ENCODE measurements around the gene DAB2IP. TPM values are rescaled to one million over a fixed set of nuclear protein-coding genes. Genes with fewer than 3 reads are reported as not detected.
A peak's percentile ranks its signal among the peaks of the same experiment; 100 is the strongest.

The DAB2IP gene
- total RNA-seq, 1 experiment from 2014 or later = 15.2 TPM

GRCh38 chr9:121720311-121721057, 69.0 kb downstream of the DAB2IP start:
- no peak overlapping the region for H3K27ac ChIP-seq (ENCODE audit: low read length)
- no peak overlapping the region for H3K4me2 ChIP-seq (ENCODE audit: low read length)
- ChIA-PET POLR2A (ENCODE audit: unreplicated experiment) (no interaction called here), CTCF (interaction anchor here (0.6 to 1.0 kb wide), 2 partner anchors 174 to 297 kb away, joined by 3 to 4 read pairs; no protein-coding TSS in a partner anchor)
- H3K9me3 ChIP-seq (ENCODE audit: low read length) = no peaks in the 10 kb centered on the region
- no peak overlapping the region for H3K4me3 ChIP-seq (ENCODE audit: low read length)
- peak; percentile 35 for DNase-seq
- no peak overlapping the region for H2AFZ ChIP-seq (ENCODE audit: low read length)
- H3K4me1 ChIP-seq (ENCODE audit: insufficient read depth, low read length) = 0 out of 2 replicates have a peak, but pooled peaks cover 6% of the 10 kb centered on the region
- H3K36me3 ChIP-seq (ENCODE audit: low read depth, low read length) = no peaks in the 10 kb centered on the region
- no peak overlapping the region for H3K9ac ChIP-seq (ENCODE audit: low read length)
- intact Hi-C loops (cut with micrococcal nuclease) = no loop called here
- ATAC-seq = peak; percentile 57
- no peaks in the 10 kb centered on the region for H4K20me1 ChIP-seq (ENCODE audit: low read length)
- no peaks in the 10 kb centered on the region for H3K27me3 ChIP-seq (ENCODE audit: low read length)
- no peak for TF ChIP-seq CTCF (conservative IDR thresholded peaks at IDR 0.05; ENCODE audit: low read depth, low read length)
- no peak for TF ChIP-seq EZH2phosphoT487 (IDR thresholded peaks at IDR 0.05; ENCODE audit: borderline replicate concordance, low read length)
- no peak for TF ChIP-seq EZH2 (IDR thresholded peaks at IDR 0.05; ENCODE audit: low read length, unreplicated experiment)
- no peaks in the 10 kb centered on the region for H3K9me2 ChIP-seq (replicated peaks; ENCODE audit: low read length)
- BruUV-seq (replicated peaks) = no TSS peak
- H3F3A ChIP-seq (ENCODE audit: low read length, unreplicated experiment) = no peaks in the 10 kb centered on the region
- no peaks in the 10 kb centered on the region for H3K79me2 ChIP-seq (ENCODE audit: low read length)

- H3K9me3 ChIP-seq (ENCODE audit: low read length) = no peaks in the 10 kb centered on the region
- H3K9ac ChIP-seq (ENCODE audit: low read length) = no peak overlapping the region
- no peaks in the 10 kb centered on the region for H3K36me3 ChIP-seq (ENCODE audit: low read depth, low read length)
- H3K4me3 ChIP-seq (ENCODE audit: low read length) = no peak overlapping the region
- peak; percentile 65 for ATAC-seq
- no peak overlapping the region for H3K4me2 ChIP-seq (ENCODE audit: low read length)
- no peak overlapping the region for H2AFZ ChIP-seq (ENCODE audit: low read length)
- CTCF ChIA-PET = interaction anchor here (0.6 kb wide), 1 partner anchor 297 kb away, joined by 3 read pairs; no protein-coding TSS in a partner anchor
- H3K27me3 ChIP-seq (ENCODE audit: low read length) = no peaks in the 10 kb centered on the region
- H3K27ac ChIP-seq (ENCODE audit: low read length) = no peak overlapping the region
- POLR2A ChIA-PET (ENCODE audit: unreplicated experiment) = no interaction called here
- peak; percentile 27 for DNase-seq
- no peaks in the 10 kb centered on the region for H3F3A ChIP-seq (ENCODE audit: low read length, unreplicated experiment)
- intact Hi-C loops (cut with micrococcal nuclease) = no loop called here
- TF ChIP-seq EZH2phosphoT487 (IDR thresholded peaks at IDR 0.05; ENCODE audit: borderline replicate concordance, low read length) (no peak), CTCF (conservative IDR thresholded peaks at IDR 0.05; ENCODE audit: low read depth, low read length) (peak; percentile 33; the same call in 1 of the 2 replicates)
- BruUV-seq (replicated peaks) = no TSS peak
- H3K4me1 ChIP-seq (ENCODE audit: insufficient read depth, low read length) = 0 out of 2 replicates have a peak, but pooled peaks cover 6% of the 10 kb centered on the region
- no peaks in the 10 kb centered on the region for H4K20me1 ChIP-seq (ENCODE audit: low read length)
- no peaks in the 10 kb centered on the region for H3K79me2 ChIP-seq (ENCODE audit: low read length)
- H3K9me2 ChIP-seq (replicated peaks; ENCODE audit: low read length) = no peaks in the 10 kb centered on the region
These were observed 69.6 kb downstream of the DAB2IP start for GRCh38 chr9:121721058-121721350.

GRCh38 chr9:121721770-121722169, 70.3 kb downstream of the DAB2IP start:
- H2AFZ ChIP-seq (ENCODE audit: low read length) = no peak overlapping the region

More at GRCh38 chr9:121721770-121722169, 70.3 kb downstream of the DAB2IP start:
- ChIA-PET POLR2A (ENCODE audit: unreplicated experiment) (no interaction called here), CTCF (no interaction called here)
- 0 out of 2 replicates have a peak, but pooled peaks cover 6% of the 10 kb centered on the region for H3K4me1 ChIP-seq (ENCODE audit: insufficient read depth, low read length)
- DNase-seq (no peak), ATAC-seq (no peak)
- no peak overlapping the region for H3K27ac ChIP-seq (ENCODE audit: low read length)
- H3K9me3 ChIP-seq (ENCODE audit: low read length) = no peaks in the 10 kb centered on the region
- no peaks in the 10 kb centered on the region for H3K36me3 ChIP-seq (ENCODE audit: low read depth, low read length)
- intact Hi-C loops (cut with micrococcal nuclease) = no loop called here
- H4K20me1 ChIP-seq (ENCODE audit: low read length) = no peaks in the 10 kb centered on the region
- H3K9ac ChIP-seq (ENCODE audit: low read length) = no peak overlapping the region
- TF ChIP-seq CTCF (conservative IDR thresholded peaks at IDR 0.05; ENCODE audit: low read depth, low read length) (no peak), EZH2phosphoT487 (IDR thresholded peaks at IDR 0.05; ENCODE audit: borderline replicate concordance, low read length) (no peak), EZH2 (IDR thresholded peaks at IDR 0.05; ENCODE audit: low read length, unreplicated experiment) (no peak)
- H3F3A ChIP-seq (ENCODE audit: low read length, unreplicated experiment) = no peaks in the 10 kb centered on the region
- H3K27me3 ChIP-seq (ENCODE audit: low read length) = no peaks in the 10 kb centered on the region
- no TSS peak for BruUV-seq (replicated peaks)
- H3K79me2 ChIP-seq (ENCODE audit: low read length) = no peaks in the 10 kb centered on the region
- no peak overlapping the region for H3K4me2 ChIP-seq (ENCODE audit: low read length)
- no peak overlapping the region for H3K4me3 ChIP-seq (ENCODE audit: low read length)
- H3K9me2 ChIP-seq (replicated peaks; ENCODE audit: low read length) = no peaks in the 10 kb centered on the region

Measured in PC-3 (cell line).